Adrenal gland (tissue), 12 donors: ENCODE measurements around the gene NIPBL. TPM values are rescaled to one million over a fixed set of nuclear protein-coding genes. Genes with fewer than 3 reads are reported as not detected.
"Not testable (repeated sequence)": the region's sequence is repeated elsewhere in the genome, so short reads cannot be mapped to it uniquely, and the experiment has no call there.

Experiments used
- DNase-seq, 7 donors: peaks; one replicate each; pipeline ENCODE4 v3.0.0-alpha.2; 2019 to 2020
- H3K27ac ChIP-seq, 5 donors: fragments of 200-600 bp; sonication (generic) in 4 of 5; 1 replicate in 3 of 5; 2 replicates in 2 of 5; pipeline versions ENCODE4 v1.5.1 to v1.8.0; 2016 to 2020; ENCODE audit warnings: mild to moderate bottlenecking in 1 of 5
- H3K27me3 ChIP-seq: fragments of 200-600 bp; 2 replicates; pipeline ENCODE4 v1.8.0; 2021
- H3K36me3 ChIP-seq, 2 donors: fragments of 200-600 bp; replicated peaks in 1 of 2; 1 replicate in 1 of 2; 2 replicates in 1 of 2; pipeline versions ENCODE4 v1.5.1 to v1.8.0; 2018 to 2022
- H3K4me1 ChIP-seq, 2 donors: fragments of 200-600 bp; replicated peaks in 1 of 2; 1 replicate in 1 of 2; 2 replicates in 1 of 2; pipeline versions ENCODE4 v1.5.1 to v1.8.0; 2018 to 2021
- H3K4me3 ChIP-seq, 4 donors: fragments of 200-600 bp; sonication (generic) in 3 of 4; one replicate each; pipeline ENCODE4 v1.5.1; 2016 to 2018
- H3K9me3 ChIP-seq, 3 donors: fragments of 200-600 bp; sonication (generic) in 1 of 3; replicated peaks in 1 of 3; 1 replicate in 2 of 3; 2 replicates in 1 of 3; pipeline versions ENCODE4 v1.5.1 to v1.8.0; 2016 to 2021
- CTCF ChIP-seq, 6 experiments: fragments of 450-650 bp in 4 of 6; fragments of 200-600 bp in 2 of 6; sonication (generic) in 1 of 6; IDR thresholded peaks; 1 replicate in 5 of 6; 2 replicates in 1 of 6; pipeline versions ENCODE4 v1.5.1 to v1.8.0; 2016 to 2021; ENCODE audit warnings: antibody characterized with exemption in 6 of 6, mild to moderate bottlenecking in 2 of 6, moderate library complexity in 1 of 6
- POLR2A ChIP-seq, 2 donors: fragments of 450-650 bp; IDR thresholded peaks; one replicate each; pipeline ENCODE4 v1.6.1; 2017; ENCODE audit warnings: antibody characterized with exemption in 2 of 2, mild to moderate bottlenecking in 2 of 2, moderate library complexity in 1 of 2
- WGBS, 4 donors: extraction: QIAGEN DNeasy Blood & Tissue Kit in 2 of 4; methylation state at CpG; one replicate each; pipeline versions ENCODE4 v1.1.5 to v1.1.7; 2013 to 2017; 5-methylcytosine and 5-hydroxymethylcytosine counted together
- intact Hi-C, 2 donors: fragments of 100-400 bp; cut with DNase I; formaldehyde crosslinking; loops; one replicate each; pipeline versions ENCODE4 v1.14.1 to v1.15.0; 2022 to 2023
- polyA plus RNA-seq, 3 donors: library from polyadenylated mRNA; stranded (reverse); fragments of 200-250 nt in 2 of 3; fragments of 350-450 nt in 1 of 3; fragmentation: Illumina TruSeq in 1 of 3; extraction: RNeasy Lipid Tissue Mini Kit (QIAGEN cat#74804) in 1 of 3; gene quantifications; one replicate each; pipeline ENCODE4 v1.2.3, GENCODE V29; 2013 to 2014
- total RNA-seq, 9 donors: library from RNA; depleted of rRNA in 4 of 9; stranded (reverse); fragments of >200 nt in 4 of 9; fragments of 120-200 nt in 1 of 9; fragmentation: NEBNext Ultra II Directional in 1 of 9; extraction: Animal tissue kit (Norgen Biotek cat#: 25700) in 1 of 9; gene quantifications; one replicate each; pipeline versions ENCODE4 v1.1.0 to v1.2.4, GENCODE V29; 2013 to 2023
- donor health status: healthy with polysubstance abuse.
- donor health status: Bipolar disorder and iron deficiency.
- donor health status: DM: yes; HTN: yes; CAD: no.
- donor health status: DM: no; HTN: no; CAD: no.
- donor health status: DM: no; HTN: no; CAD: no.
- donor health status: DM: yes; HTN: yes; CAD: no.

NIPBL gene
- total and polyA plus RNA-seq, 12 donors, result 15.7 to 54.5 (median 41.9) TPM

- intact Hi-C loops, result no loop called here
- H3K27me3 ChIP-seq, result no peaks in the 10 kb centered on the region
- no peak for TF ChIP-seq CTCF (IDR thresholded peaks at IDR 0.05)
- no peak for TF ChIP-seq POLR2A (IDR thresholded peaks at IDR 0.05)
- no peak overlapping the region for H3K4me3 ChIP-seq
- no peak overlapping the region for H3K27ac ChIP-seq
- H3K9me3 ChIP-seq, result no peaks in the 10 kb centered on the region
- no peaks in the 10 kb centered on the region for H3K36me3 ChIP-seq
- H3K4me1 ChIP-seq, result peaks cover 8 to 25% of the 10 kb centered on the region in 2 donors
- 73 to 83% (median 81%) methylated on average over 2 of the region's 2 CpGs for WGBS, 4 donors
- DNase-seq, result no peak
These were observed 32.1 kb downstream of the NIPBL start for GRCh38 chr5:36908544-36909260.

DNA sequence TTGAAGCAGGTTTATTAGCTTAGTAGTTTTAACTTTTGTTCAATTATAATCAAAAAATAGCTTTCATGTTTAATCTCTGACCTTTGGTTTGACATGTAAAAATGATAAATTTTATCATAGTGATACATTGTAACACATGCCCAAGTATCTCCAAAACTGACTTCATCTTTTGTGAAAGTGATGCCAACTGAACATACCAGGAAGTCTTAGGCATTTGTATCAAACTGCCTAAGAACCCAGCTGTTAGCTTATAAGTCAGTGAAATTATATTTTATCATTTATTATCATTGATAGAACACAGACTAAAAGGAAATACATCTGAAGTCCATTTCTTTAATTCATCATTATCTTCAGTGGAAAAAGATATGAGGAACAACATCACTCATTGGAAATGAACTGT is 39.1 kb downstream of the NIPBL start:
- intact Hi-C loops, result no loop called here
- Histone ChIP-seq H3K27ac (no peak overlapping the region), H3K9me3 (no peaks in the 10 kb centered on the region), H3K4me3 (no peak overlapping the region), H3K27me3 (no peaks in the 10 kb centered on the region), H3K36me3 (no peaks in the 10 kb centered on the region), H3K4me1 (peaks cover 9 to 35% of the 10 kb centered on the region in 2 donors)
- no peak for TF ChIP-seq CTCF (IDR thresholded peaks at IDR 0.05)
- TF ChIP-seq POLR2A (IDR thresholded peaks at IDR 0.05), result no peak
- DNase-seq, result no peak

- H3K36me3 ChIP-seq, intact Hi-C loops, DNase-seq, H3K9me3 ChIP-seq, H3K27ac ChIP-seq, H3K27me3 ChIP-seq, H3K4me3 ChIP-seq: not testable (repeated sequence)
- 72 to 100% (median 89%) methylated on average over 2 to 4 of the region's 4 CpGs for WGBS, 4 donors
- H3K4me1 ChIP-seq, result peaks cover 9 to 35% of the 10 kb centered on the region in 2 donors
These were observed 40.0 kb downstream of the NIPBL start for GRCh38 chr5:36916614-36917013.

DNA sequence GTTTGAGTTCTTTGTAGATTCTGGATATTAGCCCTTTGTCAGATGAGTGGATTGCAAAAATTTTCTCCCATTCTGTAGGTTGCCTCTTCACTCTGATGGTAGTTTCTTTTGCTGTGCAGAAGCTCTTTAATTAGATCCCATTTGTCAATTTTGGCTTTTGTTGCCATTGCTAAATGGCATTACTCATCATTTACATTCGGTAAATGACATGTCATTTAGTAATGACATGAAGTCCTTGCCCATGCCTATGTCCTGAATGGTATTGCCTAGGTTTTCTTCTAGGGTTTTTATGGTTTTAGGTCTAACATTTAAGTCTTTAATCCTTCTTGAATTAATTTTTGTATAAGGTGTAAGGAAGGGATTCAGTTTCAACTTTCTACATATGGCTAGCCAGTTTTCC is 40.8 kb downstream of the NIPBL start:
- DNase-seq, intact Hi-C loops, H3K27me3 ChIP-seq, H3K9me3 ChIP-seq, H3K4me3 ChIP-seq, H3K36me3 ChIP-seq, H3K27ac ChIP-seq: not testable (repeated sequence)
- peaks cover 9 to 41% of the 10 kb centered on the region in 2 donors for H3K4me1 ChIP-seq
- WGBS, 4 donors, result 66 to 82% (median 76%) methylated on average over 1 of the region's 1 CpG

- no peak for DNase-seq
- Histone ChIP-seq H3K4me3 (no peak overlapping the region), H3K36me3 (no peaks in the 10 kb centered on the region), H3K4me1 (peaks cover 9 to 50% of the 10 kb centered on the region in 2 donors), H3K27ac (no peak overlapping the region), H3K27me3 (no peaks in the 10 kb centered on the region), H3K9me3 (no peaks in the 10 kb centered on the region)
- no peak for TF ChIP-seq POLR2A (IDR thresholded peaks at IDR 0.05)
- no peak for TF ChIP-seq CTCF (IDR thresholded peaks at IDR 0.05)
- WGBS, 4 donors, result 68 to 87% (median 69%) methylated on average over 2 of the region's 2 CpGs
- intact Hi-C loops, result no loop called here
These were observed 42.7 kb downstream of the NIPBL start for GRCh38 chr5:36919238-36919637.
